PC-9 (cell line): ENCODE measurements around the gene ZSWIM4. TPM values are rescaled to one million over a fixed set of nuclear protein-coding genes. Genes with fewer than 3 reads are reported as not detected.

Source experiments
- BruUV-seq: library from RNA; stranded (reverse); fragments of 400-500 nt; replicated peaks from 2 replicates; lab custom pipeline; 2021; lab: Mats Ljungman, UMichigan
- CTCF ChIA-PET: fragments of 300-600 bp; sonication (Branson Sonifier 250); formaldehyde crosslinking; loops from one replicate; lab custom pipeline; 2022; ENCODE audit warnings: antibody characterized with exemption; lab: Charles Lee
- POLR2A ChIA-PET: fragments of 300-600 bp; sonication (Branson Sonifier 250); formaldehyde crosslinking; loops from one replicate; lab custom pipeline; 2022; ENCODE audit warnings: antibody characterized with exemption; ENCODE audit not compliant: unreplicated experiment; lab: Charles Lee
- DNase-seq, 2 experiments: peaks; one replicate each; pipeline versions ENCODE4 v3.0.0 to v3.0.0-alpha.2; 2015 to 2022; ENCODE audit warnings: mixed read lengths in 1 of 2
- H2AFZ ChIP-seq: fragments of 200-600 bp; sonication (generic); 2 replicates; pipeline ENCODE4 v1.8.1; 2017; ENCODE audit warnings: antibody characterized with exemption
- H3F3A ChIP-seq: fragments of 200-600 bp; sonication (generic); 2 replicates; pipeline ENCODE4 v1.8.1; 2017; ENCODE audit warnings: antibody characterized with exemption, mild to moderate bottlenecking, low read depth; ENCODE audit not compliant: insufficient read depth
- H3K27ac ChIP-seq: fragments of 200-600 bp; sonication (generic); 2 replicates; pipeline ENCODE4 v1.6.1; 2016; ENCODE audit warnings: mixed run types
- H3K27me3 ChIP-seq: fragments of 200-600 bp; sonication (generic); 2 replicates; pipeline ENCODE4 v1.6.1; 2016; ENCODE audit warnings: low read depth, mixed run types; ENCODE audit not compliant: insufficient read depth
- H3K36me3 ChIP-seq: fragments of 200-600 bp; sonication (generic); 2 replicates; pipeline ENCODE4 v1.6.1; 2016; ENCODE audit warnings: low read depth, mixed run types
- H3K4me1 ChIP-seq: fragments of 200-600 bp; sonication (generic); replicated peaks from 2 replicates; pipeline ENCODE4 v1.6.1; 2016; ENCODE audit warnings: mixed run types; ENCODE audit not compliant: insufficient read depth
- H3K4me2 ChIP-seq: fragments of 200-600 bp; sonication (generic); 2 replicates; pipeline ENCODE4 v1.6.1; 2017; ENCODE audit warnings: mixed run types
- H3K4me3 ChIP-seq: fragments of 200-600 bp; sonication (generic); 2 replicates; pipeline ENCODE4 v1.6.1; 2016; ENCODE audit warnings: mixed run types
- H3K79me2 ChIP-seq: fragments of 200-600 bp; sonication (generic); 2 replicates; pipeline ENCODE4 v1.6.1; 2017; ENCODE audit warnings: low read depth, mixed run types
- H3K9me2 ChIP-seq: fragments of 200-600 bp; sonication (generic); 2 replicates; pipeline ENCODE4 v1.8.1; 2017; ENCODE audit warnings: mild to moderate bottlenecking; ENCODE audit not compliant: insufficient read depth
- H3K9me3 ChIP-seq: fragments of 200-600 bp; sonication (generic); 2 replicates; pipeline ENCODE4 v1.8.1; 2016; ENCODE audit warnings: low read depth; ENCODE audit not compliant: insufficient read depth
- H4K20me1 ChIP-seq: fragments of 200-600 bp; sonication (generic); 2 replicates; pipeline ENCODE4 v1.8.1; 2017; ENCODE audit not compliant: insufficient read depth
- EZH2 ChIP-seq: fragments of 200-600 bp; sonication (generic); IDR thresholded peaks from 2 replicates; pipeline ENCODE4 v1.8.0; 2017; ENCODE audit warnings: antibody characterized with exemption, low read depth
- intact Hi-C: fragments of 100-400 bp; cut with micrococcal nuclease; formaldehyde crosslinking; loops from one replicate; pipeline ENCODE4 v1.10.0; 2022; ENCODE audit not compliant: unreplicated experiment
- total RNA-seq: library from RNA; stranded (reverse); gene quantifications from 2 replicates; pipeline ENCODE4 v1.2.3, GENCODE V29; 2021
- TF ChIP-seq, protein P1 (sequence below): fragments of 200-600 bp; sonication (generic); conservative IDR thresholded peaks from 2 replicates; pipeline ENCODE4 v1.6.1; 2017; ENCODE audit warnings: mixed run types, antibody characterized with exemption, mild to moderate bottlenecking, moderate library complexity

The ZSWIM4 gene
- total RNA-seq, 1 experiment from 2014 or later: 15.2 TPM

DNA sequence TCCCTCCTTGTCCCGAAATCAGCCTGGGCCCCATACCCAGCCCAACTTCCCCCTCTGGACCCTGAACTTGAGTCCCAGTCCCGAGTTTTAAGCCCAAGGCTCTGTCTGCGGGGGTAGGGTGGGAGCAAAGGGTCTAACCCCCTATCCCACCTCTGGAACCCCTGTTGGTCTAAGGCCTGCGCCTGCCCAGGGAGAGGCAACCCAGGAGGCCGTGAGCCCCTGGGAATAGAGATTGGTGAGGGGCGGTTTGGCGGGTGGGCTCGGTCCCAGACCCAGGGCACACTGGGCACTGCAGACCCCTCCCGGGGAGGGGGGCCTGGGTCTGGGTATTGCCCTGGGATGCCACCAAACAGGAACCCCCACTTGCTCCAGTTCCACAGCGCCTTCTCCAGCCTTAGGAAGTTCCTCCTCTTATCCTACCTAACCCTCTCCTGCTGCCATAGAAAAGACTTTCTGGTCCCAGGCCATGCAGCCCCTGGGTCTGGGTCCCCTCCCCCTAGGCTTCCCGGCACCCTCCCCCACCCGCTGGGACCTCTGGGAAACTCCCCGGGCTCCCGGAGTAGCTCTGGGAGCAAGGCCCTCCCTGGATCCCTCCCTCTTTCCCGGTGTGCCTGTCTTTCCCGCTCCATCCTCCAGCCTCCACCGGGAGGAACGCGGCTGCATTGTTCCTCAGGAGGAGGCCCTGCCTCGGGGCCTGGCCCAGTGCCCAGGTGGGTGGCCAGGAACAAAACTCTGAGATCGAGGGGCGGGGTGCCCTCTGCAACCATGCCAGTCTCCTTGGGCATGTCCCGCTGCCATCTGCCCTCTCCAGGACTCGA is 48.1 kb downstream of the ZSWIM4 start:
- BruUV-seq: no TSS peak
- peaks cover 16% of the 10 kb centered on the region; the same call in 1 of the 2 replicates for H4K20me1 ChIP-seq
- H3K9me3 ChIP-seq: no peaks in the 10 kb centered on the region
- POLR2A ChIA-PET: interaction anchor here (0.5 to 1.3 kb wide), 12 partner anchors 9 to 591 kb away, joined by 3 to 27 read pairs (median 4); partner anchors contain the start of gene ZSWIM4
- peak overlapping the region; percentile 89 for H3K27ac ChIP-seq
- peaks cover 70% of the 10 kb centered on the region for H3K4me1 ChIP-seq
- peaks cover 47% of the 10 kb centered on the region for H3K79me2 ChIP-seq
- H3F3A ChIP-seq: peaks cover 78% of the 10 kb centered on the region
- peak overlapping the region; percentile 97 for H3K4me2 ChIP-seq
- CTCF ChIA-PET: no interaction called here
- H3K27me3 ChIP-seq: no peaks in the 10 kb centered on the region
- DNase-seq: peak; percentile 87 to 96
- H2AFZ ChIP-seq: no peak overlapping the region
- no peaks in the 10 kb centered on the region for H3K9me2 ChIP-seq
- H3K4me3 ChIP-seq: peak overlapping the region; percentile 61
- peaks cover 4% of the 10 kb centered on the region; the same call in 1 of the 2 replicates for H3K36me3 ChIP-seq
- no peak for TF ChIP-seq EZH2
- TF ChIP-seq, protein P1, sequence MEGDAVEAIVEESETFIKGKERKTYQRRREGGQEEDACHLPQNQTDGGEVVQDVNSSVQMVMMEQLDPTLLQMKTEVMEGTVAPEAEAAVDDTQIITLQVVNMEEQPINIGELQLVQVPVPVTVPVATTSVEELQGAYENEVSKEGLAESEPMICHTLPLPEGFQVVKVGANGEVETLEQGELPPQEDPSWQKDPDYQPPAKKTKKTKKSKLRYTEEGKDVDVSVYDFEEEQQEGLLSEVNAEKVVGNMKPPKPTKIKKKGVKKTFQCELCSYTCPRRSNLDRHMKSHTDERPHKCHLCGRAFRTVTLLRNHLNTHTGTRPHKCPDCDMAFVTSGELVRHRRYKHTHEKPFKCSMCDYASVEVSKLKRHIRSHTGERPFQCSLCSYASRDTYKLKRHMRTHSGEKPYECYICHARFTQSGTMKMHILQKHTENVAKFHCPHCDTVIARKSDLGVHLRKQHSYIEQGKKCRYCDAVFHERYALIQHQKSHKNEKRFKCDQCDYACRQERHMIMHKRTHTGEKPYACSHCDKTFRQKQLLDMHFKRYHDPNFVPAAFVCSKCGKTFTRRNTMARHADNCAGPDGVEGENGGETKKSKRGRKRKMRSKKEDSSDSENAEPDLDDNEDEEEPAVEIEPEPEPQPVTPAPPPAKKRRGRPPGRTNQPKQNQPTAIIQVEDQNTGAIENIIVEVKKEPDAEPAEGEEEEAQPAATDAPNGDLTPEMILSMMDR: no peak; the same call in 1 of the 2 replicates
- intact Hi-C loops: loop anchor here (1.0 to 10.0 kb wide), 3 partner anchors 8 to 1059 kb away; no protein-coding TSS in a partner anchor

- H3K4me2 ChIP-seq: peak overlapping the region; percentile 97
- H3K27me3 ChIP-seq: no peaks in the 10 kb centered on the region
- H3K79me2 ChIP-seq: peaks cover 39% of the 10 kb centered on the region
- H3K4me1 ChIP-seq: peaks cover 62% of the 10 kb centered on the region
- CTCF ChIA-PET: no interaction called here
- peak; percentile 53 to 86 for DNase-seq
- peaks cover 12% of the 10 kb centered on the region; the same call in 1 of the 2 replicates for H4K20me1 ChIP-seq
- peak overlapping the region; percentile 89 for H3K27ac ChIP-seq
- H3K9me2 ChIP-seq: no peaks in the 10 kb centered on the region
- peak overlapping the region; percentile 25; the same call in 1 of the 2 replicates for H3K4me3 ChIP-seq
- H3F3A ChIP-seq: peaks cover 78% of the 10 kb centered on the region
- intact Hi-C loops: loop anchor here (10.0 kb wide), 1 partner anchor 1059 kb away; no protein-coding TSS in a partner anchor
- no peaks in the 10 kb centered on the region for H3K36me3 ChIP-seq
- POLR2A ChIA-PET: interaction anchor here (0.6 to 1.3 kb wide), 12 partner anchors 10 to 590 kb away, joined by 3 to 27 read pairs (median 4); partner anchors contain the start of gene ZSWIM4
- TF ChIP-seq, protein P1: no peak
- TF ChIP-seq EZH2: no peak
- BruUV-seq: TSS peak; percentile 13
- H3K9me3 ChIP-seq: no peaks in the 10 kb centered on the region
- no peak overlapping the region for H2AFZ ChIP-seq
Observed at GRCh38 chr19:13844130-13844631, 48.9 kb downstream of the ZSWIM4 start.
